ENCODE results near the gene SYNE1.

SYNE1 gene

DNA sequence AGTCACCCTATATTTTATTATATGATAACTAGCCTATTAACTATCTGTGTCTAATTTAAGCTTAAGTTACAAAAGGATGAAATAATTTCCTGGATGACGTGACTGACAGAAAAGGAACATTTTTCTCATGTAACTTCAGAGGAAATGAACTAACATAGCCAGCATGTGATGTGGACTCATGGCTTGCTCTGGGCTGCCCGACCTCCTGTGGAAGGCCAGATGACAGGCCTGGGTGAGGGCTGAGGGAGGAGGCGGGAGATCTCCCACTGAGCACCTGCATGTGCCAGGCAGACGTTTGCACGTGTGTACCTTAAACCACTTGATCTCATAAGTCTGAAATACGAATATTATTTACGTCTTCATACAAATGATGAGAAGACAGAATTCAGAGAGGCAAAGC lies 321.1 kb downstream of the SYNE1 start:
- Histone ChIP-seq H3K27ac (replicated peaks) (no peak overlapping the region), H3K27me3 (ENCODE audit: insufficient read depth, poor library complexity, severe bottlenecking) (peaks cover 2% of the 10 kb centered on the region), H3K4me3 (replicated peaks; ENCODE audit: insufficient read depth, low read length) (no peak overlapping the region)
- no peak for DNase-seq (ENCODE audit: low read depth in 1 of 2, low spot score in 1 of 2)
- TF ChIP-seq CTCF (IDR thresholded peaks at IDR 0.05; ENCODE audit: insufficient read depth, low read length) = no peak
- no peak for TF ChIP-seq POLR2AphosphoS5 (IDR thresholded peaks at IDR 0.05; ENCODE audit: low read depth)
- no peak for TF ChIP-seq REST (IDR thresholded peaks at IDR 0.05; ENCODE audit: insufficient replicate concordance, low read depth)
- TF ChIP-seq SPI1 (IDR thresholded peaks at IDR 0.05; ENCODE audit: borderline replicate concordance, low read depth) = no peak
- no peak for TF ChIP-seq GABPA (IDR thresholded peaks at IDR 0.05; ENCODE audit: low read depth)

DNA sequence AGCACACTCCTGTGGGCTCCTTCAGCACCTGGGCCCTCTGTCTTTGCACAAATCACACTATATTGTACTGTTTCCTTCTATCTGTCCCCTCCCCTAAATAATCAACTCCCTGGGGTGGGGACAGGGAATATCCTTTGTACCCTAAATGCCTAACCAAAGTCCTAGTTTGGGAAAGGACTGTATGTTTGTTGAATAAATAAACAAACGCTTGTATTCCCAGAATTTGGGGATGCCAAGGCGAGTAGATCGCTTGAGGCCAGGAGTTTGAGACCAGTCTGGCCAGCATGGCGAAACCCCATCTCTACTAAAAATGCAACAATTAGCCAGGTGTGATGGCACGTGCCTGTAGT lies 322.7 kb downstream of the SYNE1 start:
- TF ChIP-seq REST (IDR thresholded peaks at IDR 0.05; ENCODE audit: insufficient replicate concordance, low read depth) = no peak
- TF ChIP-seq POLR2AphosphoS5 (IDR thresholded peaks at IDR 0.05; ENCODE audit: low read depth) = no peak
- TF ChIP-seq SPI1 (IDR thresholded peaks at IDR 0.05; ENCODE audit: borderline replicate concordance, low read depth) = no peak
- TF ChIP-seq GABPA (IDR thresholded peaks at IDR 0.05; ENCODE audit: low read depth) = no peak
- no peak for TF ChIP-seq CTCF (IDR thresholded peaks at IDR 0.05; ENCODE audit: insufficient read depth, low read length)
- Histone ChIP-seq H3K27ac (replicated peaks) (no peak overlapping the region), H3K4me3 (replicated peaks; ENCODE audit: insufficient read depth, low read length) (no peak overlapping the region), H3K27me3 (ENCODE audit: insufficient read depth, poor library complexity, severe bottlenecking) (peaks cover 2% of the 10 kb centered on the region)
- no peak for DNase-seq (ENCODE audit: low read depth in 1 of 2, low spot score in 1 of 2)

DNA sequence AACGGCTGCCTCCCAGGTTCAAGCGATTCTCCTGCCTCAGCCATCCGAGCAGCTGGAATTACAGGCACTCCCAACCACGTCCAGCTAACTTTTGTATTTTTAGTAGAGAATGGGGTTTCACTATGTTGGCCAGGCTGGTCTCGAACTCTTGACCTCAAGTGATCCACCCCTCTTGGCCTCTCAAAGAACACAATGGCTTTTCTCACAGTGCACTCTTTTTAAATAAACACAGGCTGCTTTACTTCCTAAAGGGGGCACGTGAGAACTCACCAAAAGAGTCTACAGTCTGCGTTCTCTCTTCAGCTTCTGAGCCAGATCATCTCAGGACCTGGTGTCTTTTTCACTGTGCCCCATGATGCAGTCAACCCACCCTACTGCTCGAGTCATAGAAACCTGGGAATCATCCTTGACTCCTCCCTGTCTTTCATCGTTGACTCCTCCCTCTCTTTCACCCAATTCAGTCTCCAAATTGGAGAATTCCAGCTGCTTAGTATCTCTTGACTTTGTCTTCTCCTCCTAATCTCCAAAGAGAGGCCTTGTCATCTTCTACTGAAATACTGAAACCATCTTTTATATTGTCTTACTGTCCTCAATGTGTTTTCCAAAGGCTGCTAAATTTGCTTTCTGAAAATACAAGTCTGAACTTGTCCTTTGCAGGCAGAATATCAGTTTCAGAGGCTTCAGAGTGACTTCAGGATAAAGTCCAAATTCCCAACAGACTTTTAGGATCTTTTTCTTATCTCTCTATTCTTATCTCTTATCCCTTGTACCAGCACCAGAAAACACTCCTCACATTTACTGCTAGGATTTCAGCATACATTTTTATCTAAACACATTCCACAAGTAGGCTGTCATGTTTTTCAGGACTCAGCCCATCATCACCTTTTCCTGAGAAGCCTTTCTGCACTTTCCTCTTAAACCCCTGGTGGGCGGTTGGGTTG lies 323.4 kb downstream of the SYNE1 start:
- Histone ChIP-seq H3K4me3 (replicated peaks; ENCODE audit: insufficient read depth, low read length) (no peak overlapping the region), H3K27ac (replicated peaks) (no peak overlapping the region), H3K27me3 (ENCODE audit: insufficient read depth, poor library complexity, severe bottlenecking) (peaks cover 2% of the 10 kb centered on the region)
- DNase-seq (ENCODE audit: low read depth in 1 of 2, low spot score in 1 of 2) = no peak
- no peak for TF ChIP-seq REST (IDR thresholded peaks at IDR 0.05; ENCODE audit: insufficient replicate concordance, low read depth)
- no peak for TF ChIP-seq CTCF (IDR thresholded peaks at IDR 0.05; ENCODE audit: insufficient read depth, low read length)
- no peak for TF ChIP-seq SPI1 (IDR thresholded peaks at IDR 0.05; ENCODE audit: borderline replicate concordance, low read depth)

Measured in HL-60 (cell line).